GM21447 (cell line): ENCODE results near the gene TTC34.

Experiments
- ATAC-seq: cut with Tn5 transposase; IDR thresholded peaks from one replicate; pipeline ENCODE4 v1.9.1; 2021; ENCODE audit not compliant: unreplicated experiment

Gene TTC34

DNA sequence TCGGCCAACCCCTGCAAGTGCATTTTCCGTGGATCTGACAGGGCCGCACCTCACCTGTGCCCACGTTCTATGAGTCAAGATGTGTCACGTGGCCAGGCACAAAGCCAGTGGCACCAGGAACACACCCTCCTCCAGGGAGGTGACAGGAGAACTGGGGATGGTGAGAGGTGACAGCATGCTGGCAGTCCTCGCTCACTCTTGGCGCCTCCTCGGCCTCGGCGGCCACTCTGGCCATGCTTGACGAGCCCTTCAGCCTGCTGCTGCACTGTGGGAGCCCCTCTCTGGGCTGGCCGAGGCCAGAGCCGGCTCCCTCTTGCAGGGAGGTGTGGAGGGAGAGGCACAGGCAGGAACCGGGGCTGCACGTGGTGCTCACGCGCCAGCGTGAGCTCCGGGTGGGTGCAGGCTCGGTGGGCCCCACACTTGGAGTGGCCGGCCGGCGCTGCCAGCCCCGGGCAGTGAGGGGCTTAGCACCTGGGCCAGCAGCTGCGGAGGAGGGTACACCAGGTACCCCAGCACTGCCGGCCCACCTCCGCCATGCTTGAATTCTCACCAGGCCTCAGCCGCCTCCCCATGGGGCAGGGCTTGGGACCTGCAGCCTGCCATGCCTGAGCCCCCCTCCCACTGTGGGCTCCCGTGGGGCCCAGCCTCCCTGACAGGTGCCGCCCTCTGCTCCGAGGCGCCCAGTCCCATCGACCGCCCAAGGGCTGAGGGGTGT is 11.6 kb upstream of the TTC34 start:
- ATAC-seq: no peak

GRCh38 chr1:2812136-2812535 is 10.6 kb upstream of the TTC34 start:
- no peak for ATAC-seq

GRCh38 chr1:2811533-2811918 is 10.0 kb upstream of the TTC34 start:
- ATAC-seq: no peak

DNA sequence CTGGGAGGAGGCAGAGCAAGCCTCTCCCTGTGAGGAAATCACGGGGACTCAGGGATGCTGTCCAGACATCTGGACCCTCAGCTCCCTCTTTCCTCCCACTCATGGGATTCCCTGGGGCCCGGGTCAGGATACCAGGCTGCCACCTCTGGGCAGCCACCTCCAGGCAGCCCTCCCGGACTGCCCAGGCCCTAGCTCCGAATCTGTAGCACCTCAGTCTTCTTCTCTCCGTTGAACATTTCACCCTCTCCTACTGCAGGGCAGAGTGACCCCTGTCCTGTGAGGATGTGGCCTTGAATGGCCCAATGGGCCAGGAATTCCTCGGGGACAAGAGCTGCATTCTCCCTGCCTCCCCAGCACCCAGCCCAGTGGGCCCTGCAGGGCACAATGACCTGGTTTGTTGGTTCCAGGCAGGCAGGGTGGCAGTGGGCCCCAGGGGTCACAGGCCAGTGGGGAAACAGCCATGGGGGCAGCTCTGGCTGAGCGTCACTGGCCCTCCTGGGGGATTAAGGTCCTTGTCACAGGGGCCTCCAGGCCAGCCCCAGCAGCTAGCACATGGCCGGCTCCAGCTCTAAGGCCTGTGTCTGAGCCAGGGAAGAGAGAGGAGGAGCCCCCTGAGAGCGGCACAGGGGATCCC is 9.5 kb upstream of the TTC34 start:
- no peak for ATAC-seq

- ATAC-seq: no peak
These were observed 8.8 kb upstream of the TTC34 start for GRCh38 chr1:2810281-2810680.

DNA sequence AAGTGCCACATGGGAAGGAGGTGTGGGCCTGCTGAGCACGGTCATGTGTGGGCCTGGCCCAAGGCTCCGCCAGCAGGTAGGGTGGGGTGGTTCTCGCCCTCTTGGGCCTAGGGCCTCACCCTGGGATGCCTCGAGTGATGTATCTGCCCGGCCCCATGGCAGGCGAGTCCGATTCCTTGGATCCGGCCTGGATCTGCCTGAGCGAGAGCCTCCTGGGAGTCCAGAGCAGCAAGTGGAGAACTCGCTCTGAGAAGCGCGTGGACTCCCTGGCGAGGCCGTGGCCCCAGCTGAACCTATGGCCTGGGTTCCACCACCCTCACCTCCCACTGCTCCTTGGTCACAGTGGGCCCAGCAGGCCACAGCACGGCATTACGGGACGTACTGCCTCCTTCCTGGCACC is 8.2 kb upstream of the TTC34 start:
- ATAC-seq: no peak

- no peak for ATAC-seq
These were observed 7.5 kb upstream of the TTC34 start for GRCh38 chr1:2808831-2809605.

- no peak for ATAC-seq
These were observed 6.9 kb upstream of the TTC34 start for GRCh38 chr1:2808386-2808705.

DNA sequence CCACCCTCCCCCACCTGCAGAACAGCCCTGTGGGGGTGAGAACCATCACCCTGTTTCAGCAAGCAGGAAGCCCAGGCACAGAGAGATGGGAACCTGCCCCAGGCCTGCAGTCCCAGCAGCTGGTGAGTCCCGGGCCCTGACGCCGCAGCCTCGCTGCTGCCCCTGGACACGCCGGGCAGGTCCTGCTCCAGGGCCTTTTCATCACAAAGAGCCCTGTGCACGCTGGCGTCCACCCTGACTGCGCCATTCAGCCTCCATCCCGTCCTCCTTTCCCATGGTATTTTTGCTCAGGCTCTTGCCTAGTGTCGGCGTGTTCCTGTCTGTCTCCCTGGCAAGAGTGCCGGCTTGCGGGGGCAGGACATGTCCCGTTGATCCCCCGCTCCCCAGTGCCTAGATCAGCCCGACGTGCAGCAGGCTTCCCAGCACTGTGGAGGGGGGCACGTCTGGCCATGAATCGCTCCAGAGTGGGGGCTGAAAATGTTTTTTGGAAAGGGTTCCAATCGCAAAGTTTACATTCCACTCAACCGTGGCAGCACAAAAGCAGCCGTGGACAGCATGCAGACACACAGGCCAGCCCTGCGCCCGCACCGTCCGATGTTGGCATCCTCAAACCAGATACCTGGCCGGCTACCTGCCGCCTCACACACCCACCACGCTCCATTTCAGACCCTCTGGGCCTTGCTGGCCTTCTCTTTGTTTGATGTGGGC is 6.3 kb upstream of the TTC34 start:
- no peak for ATAC-seq

GRCh38 chr1:2807036-2807435 is 5.5 kb upstream of the TTC34 start:
- no peak for ATAC-seq

DNA sequence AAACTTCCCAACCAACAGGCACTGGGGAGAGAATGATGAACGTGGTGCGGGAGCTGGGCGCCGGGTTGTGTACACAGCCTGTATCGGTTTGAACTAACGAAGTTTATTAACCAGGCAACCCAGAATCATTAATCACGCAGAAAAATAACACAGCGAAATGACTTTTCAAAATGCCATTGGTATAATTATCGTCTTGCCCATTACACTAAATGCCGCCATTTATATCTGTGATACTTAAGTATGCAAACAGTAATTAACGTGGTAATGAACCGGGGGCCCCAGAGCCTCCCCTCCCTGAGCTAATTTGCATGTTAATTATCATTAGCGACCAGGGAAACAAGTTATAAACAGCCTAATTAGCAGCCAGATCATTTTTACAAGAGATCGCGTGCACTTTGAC is 5.1 kb upstream of the TTC34 start:
- no peak for ATAC-seq

DNA sequence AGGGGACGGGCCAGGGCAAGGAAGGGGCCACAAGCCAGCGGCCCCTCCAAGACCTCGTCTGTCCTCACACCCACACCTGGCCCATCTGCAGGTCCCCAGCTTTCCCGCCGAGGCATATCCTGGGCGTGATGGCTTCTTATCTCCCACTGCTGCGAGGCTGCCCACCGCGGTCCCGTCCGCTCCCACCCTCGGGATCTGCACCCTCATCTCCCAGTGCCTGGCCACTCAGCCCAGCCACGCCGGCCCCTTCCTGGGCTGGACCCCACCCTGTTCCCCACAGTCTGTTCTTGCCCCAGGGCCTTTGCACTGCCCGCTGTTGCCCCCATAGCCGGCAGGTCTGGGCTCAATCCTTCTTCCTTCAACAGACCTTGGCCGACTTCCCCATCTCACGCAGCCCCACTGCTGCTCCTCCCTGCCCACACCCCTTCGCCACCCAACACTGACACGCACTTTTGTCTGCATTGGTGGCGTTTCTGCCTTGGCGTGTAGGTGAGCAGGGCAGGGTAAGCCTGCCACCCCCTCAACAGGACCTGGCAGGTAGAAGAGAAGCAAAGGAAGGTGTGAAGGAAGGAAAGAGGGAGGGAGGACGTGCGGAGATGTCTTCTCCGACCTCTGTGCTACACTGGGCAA is 4.4 kb upstream of the TTC34 start:
- no peak for ATAC-seq

DNA sequence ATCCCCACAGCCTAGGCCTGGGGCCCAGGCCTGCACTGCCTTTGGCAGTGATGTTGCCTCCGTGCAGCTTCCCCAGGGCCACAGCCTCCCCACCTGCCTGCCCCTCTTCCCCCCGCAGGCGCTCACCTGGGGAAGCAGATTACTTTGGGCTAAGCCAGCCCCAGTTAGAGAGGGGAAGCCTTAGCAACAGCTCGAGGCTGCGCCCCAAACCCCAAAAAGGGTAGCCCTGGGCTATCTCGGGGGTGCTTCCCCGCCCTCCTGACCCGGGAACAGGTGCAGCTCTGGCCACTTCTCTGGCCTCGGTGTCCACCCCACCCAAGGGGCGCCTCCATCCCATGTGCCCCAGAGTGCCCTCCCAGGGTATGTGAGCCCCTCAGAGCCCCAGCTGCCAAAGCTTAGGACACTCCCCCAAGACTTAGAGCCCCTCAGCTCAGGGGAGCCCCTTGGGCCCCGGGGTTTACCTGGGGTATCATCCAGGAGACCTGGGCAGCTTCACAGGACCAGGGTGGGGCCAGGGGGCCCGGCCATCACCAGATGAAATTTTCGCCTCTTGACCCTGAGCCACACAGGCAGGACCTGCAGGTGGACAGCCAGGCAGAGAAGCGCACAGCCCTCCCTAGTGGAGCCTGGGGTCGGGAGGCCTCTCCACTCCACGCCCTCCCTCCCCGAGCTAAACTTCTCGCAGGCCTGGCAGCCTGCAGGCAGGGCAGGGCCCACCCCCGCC is 3.3 kb upstream of the TTC34 start:
- ATAC-seq: no peak

- no peak for ATAC-seq
These were observed 2.6 kb upstream of the TTC34 start for GRCh38 chr1:2803931-2804627.

- ATAC-seq: no peak
These were observed 1.8 kb upstream of the TTC34 start for GRCh38 chr1:2803086-2803930.

GRCh38 chr1:2802421-2802961 is 998 bp upstream of the TTC34 start:
- no peak for ATAC-seq

DNA sequence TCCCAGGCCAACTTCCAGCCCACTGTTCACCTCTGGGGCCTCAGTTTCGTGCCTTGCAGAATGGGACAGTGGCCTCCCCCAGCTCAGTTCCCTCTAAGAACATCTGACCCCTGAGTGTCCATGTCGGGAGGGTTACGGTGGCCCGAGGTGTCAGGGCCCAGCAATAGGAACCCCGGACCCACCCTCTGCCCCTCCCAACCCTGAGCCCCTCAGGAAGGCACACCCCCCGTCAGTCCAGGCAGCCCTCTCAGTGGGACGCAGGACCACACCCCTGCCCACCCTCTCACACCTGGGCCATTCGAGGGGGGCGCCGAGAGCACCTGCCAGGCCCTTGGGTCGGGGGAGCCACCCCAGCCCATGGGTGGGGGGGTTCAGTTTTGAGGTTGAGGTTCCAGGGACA is 447 bp downstream of the TTC34 start:
- ATAC-seq: no peak

GRCh38 chr1:2800664-2801045 is 838 bp downstream of the TTC34 start:
- ATAC-seq: no peak
